ENCODE measurements around the gene AGBL5. TPM values are rescaled to one million over a fixed set of nuclear protein-coding genes. Genes with fewer than 3 reads are reported as not detected.
"Not testable (repeated sequence)": the region's sequence is repeated elsewhere in the genome, so short reads cannot be mapped to it uniquely, and the experiment has no call there.

Gene AGBL5
- total and polyA plus RNA-seq, 4 donors, result 8.6 to 22.3 (median 14.4) TPM

- H3K4me1 ChIP-seq (ENCODE audit: control insufficient read depth in 5 of 5, insufficient read depth in 5 of 5, low read length in 5 of 5), result peaks cover 0 to 9% (median 4%) of the 10 kb centered on the region in 5 donors
- peaks cover 0 to 39% (median 39%) of the 10 kb centered on the region in 3 donors for H3K27me3 ChIP-seq (ENCODE audit: control insufficient read depth in 3 of 3, insufficient read depth in 3 of 3, low read length in 2 of 3)
- no peak overlapping the region for H3K27ac ChIP-seq (ENCODE audit: low read depth in 1 of 2, low read length in 1 of 2)
- no peaks in the 10 kb centered on the region for H3K36me3 ChIP-seq (ENCODE audit: control insufficient read depth in 4 of 4, insufficient read depth in 4 of 4, low read length in 4 of 4)
- WGBS, 2 donors, result 26% methylated on average over 14 of the region's 14 CpGs
- no peak for ATAC-seq (ENCODE audit: insufficient read depth, low FRiP score)
- H3K9me3 ChIP-seq (ENCODE audit: control insufficient read depth in 4 of 4, insufficient read depth in 3 of 4, low read length in 3 of 4), result peaks cover 0 to 2% (median 0%) of the 10 kb centered on the region in 4 donors
- TF ChIP-seq CTCF (IDR thresholded peaks at IDR 0.05; ENCODE audit: control extremely low read depth, extremely low read depth), result no peak
- no peak overlapping the region for H3K4me3 ChIP-seq
- no peak for DNase-seq
- H3K9ac ChIP-seq (ENCODE audit: insufficient read depth in 1 of 2, low read length in 2 of 2), result no peak overlapping the region
These were observed 66.6 kb downstream of the AGBL5 start for GRCh38 chr2:27117995-27118524.

- ATAC-seq (ENCODE audit: insufficient read depth, low FRiP score) (no peak), DNase-seq (no peak)
- H3K27me3 ChIP-seq (ENCODE audit: control insufficient read depth in 3 of 3, insufficient read depth in 3 of 3, low read length in 2 of 3), result peaks cover 0 to 39% (median 39%) of the 10 kb centered on the region in 3 donors
- H3K9me3 ChIP-seq (ENCODE audit: control insufficient read depth in 4 of 4, insufficient read depth in 3 of 4, low read length in 3 of 4), result peaks cover 0 to 2% (median 0%) of the 10 kb centered on the region in 4 donors
- peak within 1 kb of the TSS; percentile 20 for H3K4me3 ChIP-seq
- H3K36me3 ChIP-seq (ENCODE audit: control insufficient read depth in 4 of 4, insufficient read depth in 4 of 4, low read length in 4 of 4), result no peaks in the 10 kb centered on the region
- TF ChIP-seq CTCF (IDR thresholded peaks at IDR 0.05; ENCODE audit: control extremely low read depth, extremely low read depth), result no peak
- no peak within 1 kb of the TSS for H3K27ac ChIP-seq (ENCODE audit: low read depth in 1 of 2, low read length in 1 of 2)
- peaks cover 0 to 13% (median 4%) of the 10 kb centered on the region in 5 donors for H3K4me1 ChIP-seq (ENCODE audit: control insufficient read depth in 5 of 5, insufficient read depth in 5 of 5, low read length in 5 of 5)
- no peak within 1 kb of the TSS for H3K9ac ChIP-seq (ENCODE audit: insufficient read depth in 1 of 2, low read length in 2 of 2)
- WGBS, 2 donors, result 3 to 5% methylated on average over 67 to 84 of the region's 84 CpGs
These were observed 67.3 kb downstream of the AGBL5 start, which contains the start of gene CGREF1 for GRCh38 chr2:27118525-27119329. CGREF1 (minus strand) TSS chr2:27119128; CDS start chr2:27104366, 14,762 bp downstream.

- not testable (repeated sequence) for H3K4me3 ChIP-seq
- WGBS, 2 donors, result 77 to 88% methylated on average over 8 of the region's 8 CpGs
These were observed 67.8 kb downstream of the AGBL5 start for GRCh38 chr2:27119330-27119670.

More at GRCh38 chr2:27119330-27119670, 67.8 kb downstream of the AGBL5 start:
- Histone ChIP-seq H3K4me1 (ENCODE audit: control insufficient read depth in 5 of 5, insufficient read depth in 5 of 5, low read length in 5 of 5) (peaks cover 0 to 16% (median 4%) of the 10 kb centered on the region in 5 donors), H3K27me3 (ENCODE audit: control insufficient read depth in 3 of 3, insufficient read depth in 3 of 3, low read length in 2 of 3) (peaks cover 0 to 39% (median 39%) of the 10 kb centered on the region in 3 donors)
- not testable (repeated sequence) for H3K36me3 ChIP-seq (ENCODE audit: control insufficient read depth in 4 of 4, insufficient read depth in 4 of 4, low read length in 4 of 4); H3K27ac ChIP-seq (ENCODE audit: low read depth in 1 of 2, low read length in 1 of 2); DNase-seq; ATAC-seq (ENCODE audit: insufficient read depth, low FRiP score); H3K9ac ChIP-seq (ENCODE audit: insufficient read depth in 1 of 2, low read length in 2 of 2); H3K9me3 ChIP-seq (ENCODE audit: control insufficient read depth in 4 of 4, insufficient read depth in 3 of 4, low read length in 3 of 4)

Other genes starting within 250 kb of the AGBL5 start
- gene DPYSL5, start 203.5 kb upstream of the AGBL5 start, total RNA-seq, result under 1 TPM in 1 of 2 donors, not detected in 1; 0.09 TPM
- gene DPYSL5, start 203.5 kb upstream of the AGBL5 start, polyA plus RNA-seq, result not detected
- 10 to 100 TPM; 10.2 to 34.1 TPM for gene MAPRE3, start 81.0 kb upstream of the AGBL5 start, total RNA-seq
- gene MAPRE3, start 81.0 kb upstream of the AGBL5 start, polyA plus RNA-seq, result 10 to 100 TPM; 20.4 to 41.9 TPM
- gene TMEM214, start 18.7 kb upstream of the AGBL5 start, total RNA-seq, result 10 to 100 TPM; 34.3 to 99.2 TPM
- 10 to 100 TPM; 56.7 to 62.5 TPM for gene TMEM214, start 18.7 kb upstream of the AGBL5 start, polyA plus RNA-seq
- 100 to 1,000 TPM; 164 to 238 TPM for gene OST4, start 20.0 kb downstream of the AGBL5 start, total RNA-seq
- gene OST4, start 20.0 kb downstream of the AGBL5 start, polyA plus RNA-seq, result 100 to 1,000 TPM; 379 to 577 TPM
- gene EMILIN1, start 26.9 kb downstream of the AGBL5 start, total RNA-seq, result 100 to 1,000 TPM in 1 of 2 donors, 10 to 100 TPM in 1; 88.4 to 163 TPM
- 10 to 100 TPM; 74.1 to 98.6 TPM for gene EMILIN1, start 26.9 kb downstream of the AGBL5 start, polyA plus RNA-seq
- gene KHK, start 35.1 kb downstream of the AGBL5 start, total RNA-seq, result 1 to 10 TPM; 1.6 to 7.6 TPM
- 1 to 10 TPM; 3.1 to 4.2 TPM for gene KHK, start 35.1 kb downstream of the AGBL5 start, polyA plus RNA-seq
- gene CGREF1, start 67.5 kb downstream of the AGBL5 start, total RNA-seq, result under 1 TPM; 0.57 to 0.89 TPM
- under 1 TPM; 0.55 to 0.80 TPM for gene CGREF1, start 67.5 kb downstream of the AGBL5 start, polyA plus RNA-seq
- under 1 TPM; 0.11 to 0.74 TPM for gene ABHD1, start 72.1 kb downstream of the AGBL5 start, total RNA-seq
- gene ABHD1, start 72.1 kb downstream of the AGBL5 start, polyA plus RNA-seq, result under 1 TPM; 0.08 to 0.16 TPM
- 10 to 100 TPM; 30.2 to 56.8 TPM for gene PREB, start 83.0 kb downstream of the AGBL5 start, total RNA-seq
- gene PREB, start 83.0 kb downstream of the AGBL5 start, polyA plus RNA-seq, result 10 to 100 TPM; 25.8 to 66.8 TPM
- not detected for gene PRR30, start 87.7 kb downstream of the AGBL5 start, total RNA-seq
- gene PRR30, start 87.7 kb downstream of the AGBL5 start, polyA plus RNA-seq, result not detected
- gene TCF23, start 97.3 kb downstream of the AGBL5 start, total RNA-seq, result under 1 TPM in 1 of 2 donors, not detected in 1; 0.18 TPM
- under 1 TPM; 0.01 to 0.04 TPM for gene TCF23, start 97.3 kb downstream of the AGBL5 start, polyA plus RNA-seq
- gene ATRAID, start 160.4 kb downstream of the AGBL5 start, total RNA-seq, result 100 to 1,000 TPM in 1 of 2 donors, 10 to 100 TPM in 1; 90.0 to 107 TPM
- 100 to 1,000 TPM; 136 to 204 TPM for gene ATRAID, start 160.4 kb downstream of the AGBL5 start, polyA plus RNA-seq
- gene SLC5A6, start 160.6 kb downstream of the AGBL5 start, total RNA-seq, result 10 to 100 TPM; 12.1 to 32.5 TPM
- gene SLC5A6, start 160.6 kb downstream of the AGBL5 start, polyA plus RNA-seq, result 10 to 100 TPM; 15.2 to 33.1 TPM
- gene CAD, start 165.7 kb downstream of the AGBL5 start, total RNA-seq, result 10 to 100 TPM; 18.3 to 42.0 TPM
- gene CAD, start 165.7 kb downstream of the AGBL5 start, polyA plus RNA-seq, result 10 to 100 TPM; 10.9 to 19.4 TPM
- under 1 TPM; 0.31 to 0.77 TPM for gene SLC30A3, start 211.4 kb downstream of the AGBL5 start, total RNA-seq
- under 1 TPM; 0.11 to 0.37 TPM for gene SLC30A3, start 211.4 kb downstream of the AGBL5 start, polyA plus RNA-seq
- not detected for gene DNAJC5G, start 223.8 kb downstream of the AGBL5 start, total RNA-seq
- not detected for gene DNAJC5G, start 223.8 kb downstream of the AGBL5 start, polyA plus RNA-seq
- under 1 TPM; 0.09 to 0.48 TPM for gene TRIM54, start 230.8 kb downstream of the AGBL5 start, total RNA-seq
- gene TRIM54, start 230.8 kb downstream of the AGBL5 start, polyA plus RNA-seq, result under 1 TPM; 0.10 to 0.16 TPM